Measurements from ENCODE around the gene A4GNT.

A4GNT gene

DNA sequence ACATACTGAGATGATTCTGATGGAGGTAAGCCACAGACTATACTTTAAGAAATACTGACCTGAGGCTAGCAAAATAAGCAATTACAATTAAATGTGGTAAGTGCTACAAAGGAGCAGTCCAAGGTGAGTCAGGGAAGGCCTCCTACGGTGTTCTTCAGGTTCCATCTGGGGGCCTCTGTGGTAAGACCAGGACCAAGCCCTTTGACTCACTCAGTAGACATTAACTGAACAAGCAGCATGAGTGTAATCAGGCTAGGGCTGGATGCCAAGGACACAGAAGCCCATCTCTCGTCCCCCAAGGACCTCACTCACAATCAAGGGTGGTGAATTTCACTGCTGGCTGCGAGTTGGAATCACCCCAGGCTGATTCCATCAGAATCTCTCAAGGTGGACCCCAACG lies 54.1 kb downstream of the A4GNT start:
- DNase-seq: no peak

Measured in NCI-H1436 treated with DMSO at 0.1 percent for 48 hours (cell line).